GM21381 (cell line): ENCODE results near the gene SIPA1.
A peak's percentile ranks its signal among the peaks of the same experiment; 100 is the strongest.

ENCODE experiments used
- ATAC-seq: cut with Tn5 transposase; IDR thresholded peaks from one replicate; pipeline ENCODE4 v1.9.1; 2021; ENCODE audit warnings: mild to moderate bottlenecking, moderate library complexity; ENCODE audit not compliant: unreplicated experiment

Gene SIPA1

GRCh38 chr11:65637794-65638419 lies at the start of gene SIPA1:
TSS of gene SIPA1 (plus strand) at chr11:65638101. CDS start at chr11:65640922, 2,821 bp downstream.
- peak; percentile 54 for ATAC-seq

- peak; percentile 77 for ATAC-seq
Measured at GRCh38 chr11:65588199-65589054, 49.5 kb upstream of the SIPA1 start.

GRCh38 chr11:65589444-65590239 lies 48.3 kb upstream of the SIPA1 start:
- ATAC-seq: no peak

GRCh38 chr11:65590240-65590738 lies 47.6 kb upstream of the SIPA1 start:
- no peak for ATAC-seq

GRCh38 chr11:65591939-65592857 lies 45.7 kb upstream of the SIPA1 start:
- ATAC-seq: no peak

- no peak for ATAC-seq
Measured at GRCh38 chr11:65592858-65593517, 44.9 kb upstream of the SIPA1 start.

GRCh38 chr11:65593518-65594414 lies 44.1 kb upstream of the SIPA1 start:
- ATAC-seq: no peak

- ATAC-seq: no peak
Measured at GRCh38 chr11:65595131-65595530, 42.8 kb upstream of the SIPA1 start.

GRCh38 chr11:65595543-65596281 lies 42.2 kb upstream of the SIPA1 start, which contains the start of gene KCNK7:
TSS of gene KCNK7 (minus strand) at chr11:65595800. CDS start at chr11:65595772, 28 bp downstream.
- ATAC-seq: no peak

- ATAC-seq: no peak
Measured at GRCh38 chr11:65596520-65596919, 41.4 kb upstream of the SIPA1 start.

- no peak for ATAC-seq
Measured at GRCh38 chr11:65598258-65598699, 39.6 kb upstream of the SIPA1 start.

- ATAC-seq: no peak
Measured at GRCh38 chr11:65599216-65599954, 38.5 kb upstream of the SIPA1 start.

GRCh38 chr11:65599955-65600246 lies 38.0 kb upstream of the SIPA1 start:
- ATAC-seq: no peak

GRCh38 chr11:65604258-65604657 lies 33.6 kb upstream of the SIPA1 start:
- no peak for ATAC-seq

- ATAC-seq: no peak
Measured at GRCh38 chr11:65606876-65607613, 30.9 kb upstream of the SIPA1 start.

GRCh38 chr11:65607614-65608426 lies 30.1 kb upstream of the SIPA1 start:
- ATAC-seq: no peak
